Large intestine (tissue), 3 donors: ENCODE data around the gene LRRC74B. TPM values are rescaled to one million over a fixed set of nuclear protein-coding genes. Genes with fewer than 3 reads are reported as not detected.
"Not testable (repeated sequence)": the region's sequence is repeated elsewhere in the genome, so short reads cannot be mapped to it uniquely, and the experiment has no call there.

Experiments
- DNase-seq, 2 donors: peaks; one replicate each; pipeline versions ENCODE4 v3.0.0 to v3.0.0-alpha.2; 2013
- H3K27ac ChIP-seq: one replicate; pipeline ENCODE4 v1.5.1; 2013; ENCODE audit warnings: low read length
- H3K27me3 ChIP-seq: 2 replicates; pipeline ENCODE4 v1.6.1; 2013; ENCODE audit warnings: low read length; ENCODE audit not compliant: control insufficient read depth, insufficient read depth
- H3K36me3 ChIP-seq: 2 replicates; pipeline ENCODE4 v1.6.1; 2013; ENCODE audit warnings: low read length; ENCODE audit not compliant: control insufficient read depth, insufficient read depth
- H3K4me1 ChIP-seq: one replicate; pipeline ENCODE4 v1.6.1; 2013; ENCODE audit warnings: low read length; ENCODE audit not compliant: control insufficient read depth, insufficient read depth
- H3K4me3 ChIP-seq: one replicate; pipeline ENCODE4 v1.5.1; 2013; ENCODE audit warnings: low read length
- H3K9me3 ChIP-seq: one replicate; pipeline ENCODE4 v1.6.1; 2013; ENCODE audit warnings: mild to moderate bottlenecking, low read depth, low read length, moderate library complexity; ENCODE audit not compliant: control insufficient read depth
- WGBS: methylation state at CpG from one replicate; pipeline ENCODE4 v1.1.5; 2013; ENCODE audit warnings: low lambda C conversion rate; ENCODE audit not compliant: insufficient coverage; 5-methylcytosine and 5-hydroxymethylcytosine counted together
- polyA plus RNA-seq: library from polyadenylated mRNA; unstranded; fragments of 120-200 nt; gene quantifications from one replicate; pipeline ENCODE4 v1.2.1, GENCODE V29; 2013

LRRC74B gene
- polyA plus RNA-seq, 1 donor, result 0.22 TPM

DNA sequence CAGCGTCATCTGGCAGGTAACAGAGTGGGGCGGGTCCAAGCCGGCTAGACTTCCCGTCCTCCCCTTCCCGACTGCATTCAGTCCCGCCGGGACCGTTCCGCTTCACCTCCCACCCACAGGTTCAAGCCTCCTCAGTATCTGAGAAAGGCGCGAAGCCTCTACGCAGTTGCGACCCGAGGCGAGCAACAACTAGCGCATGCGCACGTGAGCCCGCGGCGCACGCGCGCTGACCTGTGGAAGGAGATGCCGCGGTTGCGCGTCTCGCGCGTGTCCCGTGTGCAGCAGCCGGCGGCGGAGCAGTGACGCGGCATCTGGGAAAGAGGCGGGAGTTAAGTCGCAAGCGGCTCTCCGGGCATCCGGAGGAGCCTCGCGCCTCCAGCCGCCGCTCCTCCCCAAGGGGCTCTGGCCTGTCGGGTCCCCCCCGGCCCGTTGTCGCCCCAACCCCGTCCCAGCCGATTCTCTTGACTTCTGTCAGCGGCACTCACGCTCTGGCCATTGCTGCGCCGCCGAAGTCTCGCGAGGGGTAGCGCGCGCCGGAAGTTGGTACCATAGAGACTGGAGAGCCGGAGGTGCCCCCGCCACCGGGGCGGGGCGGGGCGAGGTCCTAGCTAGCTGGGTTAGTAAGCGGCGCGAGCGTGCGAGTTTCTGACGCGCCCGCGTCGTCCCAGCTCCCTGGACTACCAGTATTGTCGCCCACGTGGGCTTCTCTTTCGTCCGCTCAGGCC, 44.0 kb upstream of the LRRC74B start, which contains the start of gene THAP7:
THAP7 (minus strand) TSS at position 518 of the 725 bp plus-strand sequence; CDS start at position 311, 207 bp downstream.
- peaks cover 20% of the 10 kb centered on the region for H3K4me1 ChIP-seq
- peak within 1 kb of the TSS; percentile 100 for H3K27ac ChIP-seq
- peak within 1 kb of the TSS; percentile 94 for H3K4me3 ChIP-seq
- peaks cover 36% of the 10 kb centered on the region for H3K36me3 ChIP-seq
- peak; percentile 97 to 98 for DNase-seq
- no CpG with 5 or more reads among the region's 83 CpGs for WGBS
- no peaks in the 10 kb centered on the region for H3K27me3 ChIP-seq
- H3K9me3 ChIP-seq, result no peaks in the 10 kb centered on the region

DNA sequence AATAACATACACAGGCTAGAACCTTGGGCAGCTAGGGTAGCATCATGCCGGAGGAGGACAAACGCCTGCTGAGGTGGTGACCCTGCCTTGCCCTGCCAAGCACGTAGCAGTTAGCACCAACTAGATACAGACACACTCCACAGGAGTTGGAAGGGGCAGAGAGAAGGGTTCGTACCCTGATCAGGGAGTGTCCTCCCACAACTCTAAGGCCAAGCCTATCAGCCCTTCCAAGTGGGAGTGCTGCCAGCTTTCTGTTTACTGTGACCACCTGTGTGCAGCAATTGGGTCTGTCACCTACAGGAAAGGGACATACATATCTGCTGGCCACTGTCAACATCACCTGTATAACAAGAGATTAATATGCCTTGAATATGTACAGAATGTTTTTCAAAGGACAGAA, 42.0 kb upstream of the LRRC74B start:
- Histone ChIP-seq H3K36me3 (peaks cover 17% of the 10 kb centered on the region), H3K27ac (peak overlapping the region; percentile 100), H3K9me3 (no peaks in the 10 kb centered on the region), H3K4me1 (peaks cover 20% of the 10 kb centered on the region), H3K27me3 (no peaks in the 10 kb centered on the region), H3K4me3 (no peak overlapping the region)
- peak in 1 of 2 donors; percentile 33 for DNase-seq
- no CpG with 5 or more reads among the region's 4 CpGs for WGBS

DNA sequence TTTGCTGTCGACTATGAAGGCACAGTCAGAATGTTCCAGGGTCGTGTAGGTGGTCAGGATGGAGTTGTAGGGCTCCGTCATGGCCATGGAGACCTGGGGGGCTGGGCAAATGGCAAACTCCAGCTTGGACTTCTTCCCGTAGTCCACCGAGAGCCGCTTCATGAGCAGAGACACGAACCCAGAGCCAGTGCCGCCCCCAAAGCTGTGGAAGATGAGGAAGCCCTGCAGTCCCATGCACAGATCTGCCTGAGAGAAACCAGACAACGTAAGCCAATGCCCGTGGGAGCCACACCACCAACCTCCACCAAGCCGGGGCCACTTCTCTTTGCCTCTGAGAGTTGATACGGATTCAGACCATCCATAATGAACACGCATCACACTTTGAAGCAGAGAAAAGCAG, 36.5 kb upstream of the LRRC74B start:
- not testable (repeated sequence) for DNase-seq, H3K4me3 ChIP-seq, H3K4me1 ChIP-seq, H3K36me3 ChIP-seq, H3K27ac ChIP-seq, H3K27me3 ChIP-seq, H3K9me3 ChIP-seq
- no CpG with 5 or more reads among the region's 13 CpGs for WGBS

DNA sequence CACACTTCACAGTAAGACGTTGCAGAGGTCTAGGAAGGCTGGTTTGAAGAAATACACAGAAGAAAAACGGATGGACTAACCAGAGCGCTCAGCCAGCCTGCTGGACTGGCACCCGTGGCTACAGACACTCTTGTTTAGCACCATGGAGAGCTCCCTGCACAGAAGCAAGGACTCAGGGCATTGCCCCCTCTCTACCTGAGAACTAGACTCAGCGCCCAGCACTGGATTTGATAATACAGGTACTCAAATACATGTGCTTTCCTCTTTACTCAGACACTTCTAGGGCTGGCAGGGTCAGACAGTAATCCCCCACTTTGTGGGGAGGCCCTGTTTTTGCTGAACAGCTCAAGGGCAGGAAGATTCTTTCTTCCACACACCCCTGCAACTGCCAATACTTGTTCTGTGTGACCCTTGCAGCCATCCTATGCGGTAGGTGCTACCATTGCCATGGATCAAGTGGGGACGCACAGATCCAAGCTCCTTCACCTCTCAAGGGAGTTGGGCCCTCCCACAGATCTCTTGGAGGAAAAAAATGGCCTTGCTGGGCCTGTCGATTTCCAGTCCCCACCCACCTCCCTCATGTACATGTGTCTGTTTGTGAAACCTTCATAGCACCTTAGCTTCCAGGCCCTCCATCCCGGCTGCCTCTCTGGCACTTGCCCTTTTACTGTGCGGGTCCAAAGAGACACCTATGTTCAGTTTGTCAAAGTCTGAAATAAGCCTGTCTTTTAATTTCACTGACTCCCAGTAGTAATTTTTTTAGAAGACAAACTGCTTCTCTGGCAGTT, 35.9 kb upstream of the LRRC74B start:
- Histone ChIP-seq H3K36me3 (no peaks in the 10 kb centered on the region), H3K9me3 (no peaks in the 10 kb centered on the region), H3K4me3 (no peak overlapping the region), H3K27me3 (no peaks in the 10 kb centered on the region), H3K27ac (no peak overlapping the region), H3K4me1 (peaks cover 6% of the 10 kb centered on the region)
- DNase-seq, result peak; percentile 54 to 61
- WGBS, result no CpG with 5 or more reads among the region's 10 CpGs

DNA sequence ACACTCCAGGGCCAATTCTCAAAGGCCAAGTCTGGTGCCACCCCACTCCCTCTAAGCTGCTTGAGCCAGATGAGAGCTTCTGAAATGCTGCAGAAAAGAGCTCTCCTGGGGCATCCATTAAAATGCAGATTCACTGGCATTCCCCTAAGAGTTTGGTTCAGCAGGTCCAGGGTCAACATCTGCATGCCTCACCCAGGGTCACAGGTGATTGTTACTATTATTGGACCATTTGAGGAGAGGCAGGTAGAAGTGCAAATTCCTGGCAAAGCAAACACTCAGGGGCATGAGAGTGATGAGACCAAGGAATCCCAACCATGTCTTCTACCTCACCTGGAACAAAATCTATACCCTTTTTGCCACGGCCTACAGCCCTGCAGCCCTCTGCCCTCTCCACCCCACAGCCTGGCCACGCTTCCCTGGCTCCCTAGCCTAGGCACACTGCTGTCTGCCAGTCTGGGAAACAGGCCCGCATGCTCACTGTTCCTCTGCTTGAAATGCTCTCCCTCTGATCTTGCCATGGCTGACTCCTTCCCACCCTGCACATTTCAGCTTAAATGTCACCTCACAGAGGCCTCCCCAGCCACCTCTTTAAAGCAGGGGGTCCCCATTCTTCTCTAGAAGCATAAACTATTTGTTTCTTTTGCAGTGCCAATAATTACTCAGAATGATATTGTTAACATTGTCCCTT, 35.2 kb upstream of the LRRC74B start:
- Histone ChIP-seq H3K27ac (no peak overlapping the region), H3K9me3 (no peaks in the 10 kb centered on the region), H3K36me3 (no peaks in the 10 kb centered on the region), H3K27me3 (no peaks in the 10 kb centered on the region), H3K4me3 (no peak overlapping the region), H3K4me1 (peaks cover 14% of the 10 kb centered on the region)
- no peak for DNase-seq
- WGBS, result no CpG with 5 or more reads among the region's 3 CpGs

DNA sequence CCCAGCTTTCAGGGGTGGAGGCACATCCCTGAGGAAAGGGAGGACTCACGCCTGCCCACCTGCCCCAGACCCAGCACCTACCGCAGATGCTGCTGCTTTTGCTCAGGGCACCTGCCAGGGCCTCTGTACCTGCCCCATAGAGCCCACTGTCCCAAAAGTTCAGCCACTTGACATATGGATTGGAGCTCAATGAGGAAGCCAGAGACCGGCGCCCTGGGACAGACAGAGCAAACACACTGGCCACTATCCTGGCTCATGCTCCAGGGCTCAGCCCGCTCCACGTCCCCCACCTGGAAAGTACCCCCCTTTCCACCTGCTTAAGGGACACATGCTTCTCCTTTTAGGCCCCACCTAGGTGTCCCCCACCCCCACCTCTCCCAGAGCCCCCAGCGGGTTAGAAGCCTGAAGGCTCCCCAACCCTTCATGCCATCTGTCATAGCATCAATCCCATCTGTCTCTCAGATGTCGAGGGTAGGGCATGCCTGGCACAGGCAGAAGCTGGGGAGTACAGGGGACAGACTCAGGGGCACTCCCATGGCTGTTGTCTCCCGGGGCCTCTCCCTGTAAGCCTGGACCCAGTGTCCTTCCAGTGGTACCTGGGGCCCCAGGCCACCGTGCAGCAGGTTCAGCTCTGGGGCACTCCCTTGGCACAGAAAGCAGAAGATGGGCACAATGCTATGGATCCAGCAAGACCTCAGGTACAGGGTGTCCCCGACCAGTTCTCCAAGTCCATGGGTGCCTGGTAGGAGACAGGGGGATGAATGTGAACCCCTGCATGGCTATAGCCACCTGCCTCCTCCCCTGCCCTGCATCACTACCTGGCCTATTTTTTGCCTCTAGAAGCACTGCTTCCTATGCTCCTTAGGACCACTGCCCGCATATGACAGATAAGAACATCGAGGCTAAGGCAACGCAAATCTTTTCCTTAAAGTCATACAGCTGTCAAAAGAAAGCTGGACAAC, 33.0 kb upstream of the LRRC74B start:
- H3K4me3 ChIP-seq, result no peak overlapping the region
- H3K27me3 ChIP-seq, result no peaks in the 10 kb centered on the region
- no peak overlapping the region for H3K27ac ChIP-seq
- no peaks in the 10 kb centered on the region for H3K36me3 ChIP-seq
- peaks cover 17% of the 10 kb centered on the region for H3K4me1 ChIP-seq
- DNase-seq, result no peak
- WGBS, result no CpG with 5 or more reads among the region's 14 CpGs
- H3K9me3 ChIP-seq, result no peaks in the 10 kb centered on the region

DNA sequence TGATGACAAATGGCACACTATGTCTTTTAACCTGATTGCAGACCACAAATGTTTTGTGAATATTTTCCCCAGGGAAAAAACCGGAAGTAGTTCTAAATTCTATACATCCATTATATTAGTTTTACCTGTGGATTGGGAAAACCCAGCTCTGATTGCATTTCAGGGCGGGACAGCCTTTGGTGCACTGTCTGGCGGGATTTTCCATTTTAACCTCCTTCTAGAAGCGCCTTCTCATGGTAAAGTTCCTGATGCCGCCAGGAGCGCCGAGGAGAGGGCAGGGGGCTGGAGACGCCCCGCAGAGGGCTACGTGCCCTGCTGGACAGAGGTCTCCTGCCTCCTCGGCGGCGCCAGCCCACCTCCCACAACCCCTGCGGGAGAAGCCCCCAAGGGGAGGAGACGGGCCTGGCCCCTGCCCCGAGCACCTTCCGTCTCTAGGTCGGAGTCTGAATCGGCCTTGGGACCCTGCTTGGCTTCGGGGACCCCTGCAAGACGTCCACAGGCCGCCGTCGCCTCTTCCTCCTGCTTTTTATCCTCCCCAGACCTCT, 32.0 kb upstream of the LRRC74B start:
- Histone ChIP-seq H3K27ac (peak overlapping the region; percentile 65), H3K4me1 (peaks cover 17% of the 10 kb centered on the region), H3K36me3 (no peaks in the 10 kb centered on the region), H3K4me3 (peak overlapping the region; percentile 42), H3K9me3 (no peaks in the 10 kb centered on the region), H3K27me3 (no peaks in the 10 kb centered on the region)
- DNase-seq, result no peak
- no CpG with 5 or more reads among the region's 24 CpGs for WGBS

DNA sequence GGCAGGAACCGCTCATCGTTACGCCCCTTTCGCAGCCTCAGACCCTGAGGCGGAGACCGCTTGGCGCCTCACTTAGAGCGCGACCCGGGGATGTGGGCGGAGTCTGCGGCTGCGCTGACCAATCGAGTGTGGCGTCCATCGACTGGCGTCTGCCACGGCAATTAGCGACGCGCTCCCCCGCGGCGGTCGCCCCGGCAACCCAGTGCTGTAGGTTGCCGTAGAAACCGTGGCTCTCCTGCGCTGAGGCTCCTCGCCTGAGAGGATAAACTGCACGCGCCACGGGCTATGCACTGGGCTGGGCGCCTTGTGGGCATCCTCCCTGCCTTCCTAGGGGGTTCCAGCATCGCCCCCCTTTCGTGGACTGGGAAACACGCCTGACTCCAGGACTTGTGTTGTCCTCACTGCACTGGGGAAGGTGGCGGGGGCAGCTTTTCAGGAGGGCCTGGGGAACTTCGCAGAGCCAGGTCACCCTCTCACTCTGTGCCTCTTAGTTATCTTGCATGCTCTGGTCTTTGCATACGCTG, 31.5 kb upstream of the LRRC74B start:
- Histone ChIP-seq H3K9me3 (no peaks in the 10 kb centered on the region), H3K27ac (peak overlapping the region; percentile 65), H3K4me3 (peak overlapping the region; percentile 42), H3K27me3 (no peaks in the 10 kb centered on the region), H3K36me3 (no peaks in the 10 kb centered on the region), H3K4me1 (peaks cover 17% of the 10 kb centered on the region)
- no CpG with 5 or more reads among the region's 40 CpGs for WGBS
- DNase-seq, result peak; percentile 85 to 87

DNA sequence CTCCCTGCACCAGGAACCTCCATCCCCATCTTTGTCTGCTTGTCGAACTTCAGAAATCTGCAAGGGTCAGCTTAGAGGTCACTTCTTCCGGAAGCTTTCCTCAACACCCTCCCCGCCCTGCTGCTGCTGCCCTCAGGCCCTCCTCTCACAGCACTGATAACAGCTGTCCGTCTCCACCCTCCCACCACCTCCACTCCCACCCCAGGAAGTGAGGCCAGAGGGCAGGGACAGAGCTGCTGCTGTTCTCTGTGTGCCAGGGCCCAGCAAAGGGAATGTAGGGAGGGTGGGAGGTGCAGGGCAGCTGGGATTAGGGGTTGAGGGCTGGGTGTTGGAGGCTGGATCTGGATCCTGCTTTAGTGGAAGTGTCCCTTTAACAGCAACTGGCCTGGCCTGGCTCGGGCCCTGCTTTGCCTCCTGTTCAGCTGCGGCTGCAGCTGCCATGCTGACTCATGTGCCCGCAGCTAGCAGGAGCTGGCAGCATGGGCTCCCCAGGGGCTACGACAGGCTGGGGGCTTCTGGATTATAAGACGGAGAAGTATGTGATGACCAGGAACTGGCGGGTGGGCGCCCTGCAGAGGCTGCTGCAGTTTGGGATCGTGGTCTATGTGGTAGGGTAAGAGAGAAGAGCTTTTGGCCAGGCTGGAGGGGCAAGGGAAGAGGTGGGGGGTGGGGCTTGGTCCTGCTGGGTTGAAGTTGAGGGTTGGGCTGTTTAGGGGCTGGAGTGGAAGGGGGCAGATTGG, 30.9 kb upstream of the LRRC74B start, which contains the start of gene P2RX6:
P2RX6 (plus strand) TSS at position 440 of the 740 bp plus-strand sequence; CDS start at position 450, 10 bp downstream.
- peak within 1 kb of the TSS; percentile 65 for H3K27ac ChIP-seq
- DNase-seq, result peak in 1 of 2 donors; percentile 55
- H3K4me3 ChIP-seq, result peak within 1 kb of the TSS; percentile 42
- WGBS, result 8% methylated on average over 2 of the region's 12 CpGs
- H3K27me3 ChIP-seq, result no peaks in the 10 kb centered on the region
- no peaks in the 10 kb centered on the region for H3K9me3 ChIP-seq
- H3K36me3 ChIP-seq, result no peaks in the 10 kb centered on the region
- peaks cover 17% of the 10 kb centered on the region for H3K4me1 ChIP-seq
